Lower leg skin (tissue), 4 donors: ENCODE data around the gene TNFSF15. TPM values are rescaled to one million over a fixed set of nuclear protein-coding genes. Genes with fewer than 3 reads are reported as not detected.
A peak's percentile ranks its signal among the peaks of the same experiment; 100 is the strongest.

ENCODE experiments used
- DNase-seq, 2 donors: peaks; one replicate each; pipeline ENCODE4 v3.0.0-alpha.2; 2019; ENCODE audit warnings: low spot score in 2 of 2
- H3K4me3 ChIP-seq: fragments of 200-600 bp; sonication (generic); 2 replicates; pipeline ENCODE4 v1.5.1; 2017; ENCODE audit warnings: mild to moderate bottlenecking, low read depth; ENCODE audit not compliant: poor library complexity, severe bottlenecking
- POLR2A ChIP-seq, 2 donors: fragments of 450-650 bp; IDR thresholded peaks; one replicate each; pipeline ENCODE4 v1.6.1; 2016 to 2017; ENCODE audit warnings: antibody characterized with exemption in 2 of 2, mild to moderate bottlenecking in 1 of 2, moderate library complexity in 1 of 2
- WGBS, 2 donors: methylation state at CpG; one replicate each; pipeline ENCODE4 v1.1.5; 2018; 5-methylcytosine and 5-hydroxymethylcytosine counted together
- intact Hi-C: fragments of 100-400 bp; cut with DNase I; formaldehyde crosslinking; loops from one replicate; pipeline ENCODE4 v1.15.0; 2023; ENCODE audit warnings: low total_unique reads
- total RNA-seq, 4 donors: library from RNA; depleted of rRNA; stranded (reverse); fragments of >200 nt; gene quantifications; one replicate each; pipeline ENCODE4 v1.1.0, GENCODE V29; 2016
- TF ChIP-seq, protein P1 (sequence below), 3 donors: fragments of 450-650 bp; IDR thresholded peaks; one replicate each; pipeline ENCODE4 v1.5.1; 2016; ENCODE audit warnings: antibody characterized with exemption in 3 of 3, mild to moderate bottlenecking in 3 of 3, moderate library complexity in 2 of 3

The TNFSF15 gene
- total RNA-seq, 4 donors from 2014 or later: 0.08 to 0.88 (median 0.26) TPM; not detected in 1

- 25 to 33% methylated on average over 4 of the region's 4 CpGs for WGBS, 2 donors
- no peak overlapping the region for H3K4me3 ChIP-seq
- peak in 1 of 2 donors; percentile 33 for DNase-seq
Measured at GRCh38 chr9:114779352-114779845, 26.4 kb downstream of the TNFSF15 start.

DNA sequence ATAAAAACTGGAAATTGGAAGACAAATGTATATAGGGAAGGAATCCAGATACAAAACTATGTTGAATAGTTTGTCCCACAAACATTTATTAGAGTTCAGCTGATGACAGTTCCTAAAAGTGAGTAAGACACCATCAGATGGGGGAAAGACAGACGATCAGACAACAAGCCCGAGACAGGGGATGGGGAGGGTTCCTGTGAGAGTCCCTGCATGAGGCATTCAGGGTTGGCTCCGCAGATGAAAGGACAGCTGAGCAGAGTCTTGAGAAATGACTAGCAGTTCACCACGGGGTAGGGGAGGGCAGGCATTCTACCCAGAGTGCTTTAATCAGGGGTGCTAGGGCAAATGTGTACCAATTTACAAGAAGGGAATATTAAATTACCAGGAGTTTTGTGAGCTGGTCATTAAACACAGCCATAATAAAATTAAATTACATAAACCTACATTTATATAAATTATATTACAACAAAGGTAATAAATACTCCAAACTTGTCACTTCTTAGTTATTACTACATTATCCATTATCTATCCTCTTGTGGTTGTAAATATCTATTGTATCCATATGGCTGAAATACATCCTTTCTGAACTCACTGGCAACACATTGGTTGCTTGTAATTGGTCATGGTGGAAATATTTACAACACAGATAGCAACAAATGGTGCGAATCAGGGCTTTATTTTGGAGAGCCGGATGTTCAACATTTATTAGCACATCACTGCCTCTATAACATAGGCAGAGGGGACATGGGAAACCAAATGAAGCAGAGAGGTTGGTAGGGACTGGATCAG, 27.8 kb downstream of the TNFSF15 start:
- intact Hi-C loops: no loop called here
- TF ChIP-seq, protein P1, sequence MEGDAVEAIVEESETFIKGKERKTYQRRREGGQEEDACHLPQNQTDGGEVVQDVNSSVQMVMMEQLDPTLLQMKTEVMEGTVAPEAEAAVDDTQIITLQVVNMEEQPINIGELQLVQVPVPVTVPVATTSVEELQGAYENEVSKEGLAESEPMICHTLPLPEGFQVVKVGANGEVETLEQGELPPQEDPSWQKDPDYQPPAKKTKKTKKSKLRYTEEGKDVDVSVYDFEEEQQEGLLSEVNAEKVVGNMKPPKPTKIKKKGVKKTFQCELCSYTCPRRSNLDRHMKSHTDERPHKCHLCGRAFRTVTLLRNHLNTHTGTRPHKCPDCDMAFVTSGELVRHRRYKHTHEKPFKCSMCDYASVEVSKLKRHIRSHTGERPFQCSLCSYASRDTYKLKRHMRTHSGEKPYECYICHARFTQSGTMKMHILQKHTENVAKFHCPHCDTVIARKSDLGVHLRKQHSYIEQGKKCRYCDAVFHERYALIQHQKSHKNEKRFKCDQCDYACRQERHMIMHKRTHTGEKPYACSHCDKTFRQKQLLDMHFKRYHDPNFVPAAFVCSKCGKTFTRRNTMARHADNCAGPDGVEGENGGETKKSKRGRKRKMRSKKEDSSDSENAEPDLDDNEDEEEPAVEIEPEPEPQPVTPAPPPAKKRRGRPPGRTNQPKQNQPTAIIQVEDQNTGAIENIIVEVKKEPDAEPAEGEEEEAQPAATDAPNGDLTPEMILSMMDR (IDR thresholded peaks at IDR 0.05): no peak
- TF ChIP-seq POLR2A (IDR thresholded peaks at IDR 0.05): no peak
- no peak for DNase-seq
- 69 to 74% methylated on average over 6 of the region's 6 CpGs for WGBS, 2 donors
- H3K4me3 ChIP-seq: no peak overlapping the region

More at GRCh38 chr9:114779352-114779845, 26.4 kb downstream of the TNFSF15 start:
- TF ChIP-seq POLR2A (IDR thresholded peaks at IDR 0.05): no peak
- TF ChIP-seq, protein P1 (IDR thresholded peaks at IDR 0.05): no peak
- intact Hi-C loops: no loop called here

- intact Hi-C loops: no loop called here
- 96 to 98% methylated on average over 6 of the region's 6 CpGs for WGBS, 2 donors
- DNase-seq: no peak
- H3K4me3 ChIP-seq: no peak overlapping the region
- TF ChIP-seq, protein P1 (IDR thresholded peaks at IDR 0.05): no peak
- TF ChIP-seq POLR2A (IDR thresholded peaks at IDR 0.05): no peak
Measured at GRCh38 chr9:114776683-114777399, 29.0 kb downstream of the TNFSF15 start.

- intact Hi-C loops: no loop called here
- 70 to 82% methylated on average over 1 of the region's 1 CpG for WGBS, 2 donors
- DNase-seq: no peak
- TF ChIP-seq POLR2A (IDR thresholded peaks at IDR 0.05): no peak
- TF ChIP-seq, protein P1 (IDR thresholded peaks at IDR 0.05): no peak
- no peak overlapping the region for H3K4me3 ChIP-seq
Measured at GRCh38 chr9:114775981-114776380, 29.9 kb downstream of the TNFSF15 start.

DNA sequence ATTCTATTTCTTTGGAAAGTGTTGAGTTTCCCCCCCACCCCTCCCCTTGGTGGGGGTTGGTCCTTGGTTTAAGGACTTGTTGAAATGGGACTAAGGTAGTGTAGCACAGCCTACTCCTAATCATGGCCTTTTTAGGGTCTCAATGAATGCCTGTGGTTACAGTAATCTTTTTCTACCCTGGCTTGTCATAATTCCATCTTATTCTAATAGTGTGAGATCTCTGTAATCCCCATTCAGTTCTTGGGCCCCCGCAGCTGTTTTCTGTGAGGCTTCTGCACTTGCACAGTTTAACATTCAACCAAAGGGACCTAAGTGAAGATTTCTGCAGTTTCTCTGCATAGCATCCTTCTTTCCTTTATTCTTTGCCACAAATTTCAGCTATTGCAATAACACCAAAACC, 30.7 kb downstream of the TNFSF15 start:
- DNase-seq: no peak
- intact Hi-C loops: no loop called here
- TF ChIP-seq, protein P1 (IDR thresholded peaks at IDR 0.05): no peak
- no peak for TF ChIP-seq POLR2A (IDR thresholded peaks at IDR 0.05)
- no peak overlapping the region for H3K4me3 ChIP-seq
- WGBS, 2 donors: 81 to 94% methylated on average over 1 of the region's 1 CpG
